ENCODE data around the gene ARFRP1. TPM values are rescaled to one million over a fixed set of nuclear protein-coding genes. Genes with fewer than 3 reads are reported as not detected.
A peak's percentile ranks its signal among the peaks of the same experiment; 100 is the strongest.

ARFRP1 gene
- polyA plus RNA-seq, 3 donors, result 18.2 to 31.1 (median 20.7) TPM

DNA sequence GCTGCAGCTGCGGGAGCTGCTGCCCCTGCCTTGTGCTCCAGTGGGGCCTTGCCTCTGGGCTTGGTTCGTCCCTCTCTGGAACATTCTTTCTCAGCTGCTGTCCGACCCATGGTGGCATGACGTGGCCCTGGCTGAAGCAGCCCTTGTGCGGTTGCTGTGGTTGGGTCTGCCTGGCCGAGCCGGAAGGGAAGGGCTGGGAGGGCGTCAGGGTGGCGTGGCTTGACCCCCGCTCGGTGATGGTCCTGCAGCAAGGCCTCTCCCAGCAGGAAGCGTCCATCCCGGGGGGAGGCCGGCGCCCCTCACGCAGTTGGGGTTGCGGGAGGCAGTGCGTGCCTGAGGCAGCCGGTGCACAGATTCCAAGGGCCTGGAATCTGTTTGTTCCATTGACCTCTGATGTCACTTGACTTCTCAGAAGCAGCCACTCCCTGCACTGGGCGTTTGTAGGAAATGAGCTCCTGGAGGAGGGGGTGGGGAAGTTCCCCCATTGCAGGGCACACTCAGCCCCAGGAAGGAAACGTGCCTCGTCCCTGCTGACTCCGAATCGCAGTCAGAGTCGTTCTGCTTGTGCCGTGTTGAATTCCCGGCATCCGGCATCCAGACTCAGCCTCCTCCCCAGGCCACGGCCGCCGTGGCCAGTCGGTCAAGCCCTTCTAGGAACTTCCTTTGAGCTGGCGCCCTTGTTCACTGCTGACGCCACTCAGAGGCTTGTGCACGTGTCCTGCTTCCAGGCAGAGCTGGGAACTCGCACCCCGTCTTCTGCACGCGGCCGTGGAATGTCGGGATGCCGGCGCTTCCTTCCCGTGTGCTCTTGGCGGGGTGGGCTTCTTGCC is 21.1 kb downstream of the ARFRP1 start:
- H3K4me1 ChIP-seq (ENCODE audit: control insufficient read depth in 1 of 2, insufficient read depth in 2 of 2, low read length in 2 of 2), result peaks cover 31 to 44% of the 10 kb centered on the region in 2 donors
- WGBS (ENCODE audit: insufficient coverage), result 18% methylated on average over 37 of the region's 45 CpGs
- intact Hi-C loops (cut with micrococcal nuclease), result loop anchor here in 1 of 2 donors (2.0 kb wide), 1 partner anchor 20 kb away; the partner anchor contains the start of gene ARFRP1
- Mint-ChIP-seq H3K27ac (peak overlapping the region; percentile 92 to 96 (median 95)), H3K4me3 (peak overlapping the region; percentile 64 to 73), H3K27me3 (ENCODE audit: low read depth in 3 of 3) (peaks cover 0 to 3% (median 0%) of the 10 kb centered on the region in 3 donors), H3K9me3 (peaks cover 0 to 2% (median 0%) of the 10 kb centered on the region in 7 donors), H3K4me1 (peaks cover 35% of the 10 kb centered on the region), H3K36me3 (peaks cover 11 to 13% of the 10 kb centered on the region in 2 donors)
- no peaks in the 10 kb centered on the region for H3K27me3 ChIP-seq (ENCODE audit: control insufficient read depth in 2 of 2, insufficient read depth in 2 of 2, low read length in 2 of 2)
- H3K4me2 ChIP-seq (replicated peaks; ENCODE audit: extremely low read depth, low read length, poor library complexity, severe bottlenecking), result peak overlapping the region; percentile 72
- peaks cover 5 to 8% of the 10 kb centered on the region in 2 donors for H3K36me3 ChIP-seq (replicated peaks in 1 of 2; ENCODE audit: control insufficient read depth in 1 of 2, insufficient read depth in 2 of 2, low read length in 2 of 2)
- peak overlapping the region; percentile 71 for H2AFZ ChIP-seq (ENCODE audit: insufficient read depth, low read depth, low read length, poor library complexity, severe bottlenecking)
- H3K4me3 ChIP-seq (replicated peaks in 1 of 3; ENCODE audit: low read depth in 2 of 3, low read length in 3 of 3), result peak overlapping the region in 2 of 3 experiments; percentile 4 to 62
- TF ChIP-seq, protein P1, sequence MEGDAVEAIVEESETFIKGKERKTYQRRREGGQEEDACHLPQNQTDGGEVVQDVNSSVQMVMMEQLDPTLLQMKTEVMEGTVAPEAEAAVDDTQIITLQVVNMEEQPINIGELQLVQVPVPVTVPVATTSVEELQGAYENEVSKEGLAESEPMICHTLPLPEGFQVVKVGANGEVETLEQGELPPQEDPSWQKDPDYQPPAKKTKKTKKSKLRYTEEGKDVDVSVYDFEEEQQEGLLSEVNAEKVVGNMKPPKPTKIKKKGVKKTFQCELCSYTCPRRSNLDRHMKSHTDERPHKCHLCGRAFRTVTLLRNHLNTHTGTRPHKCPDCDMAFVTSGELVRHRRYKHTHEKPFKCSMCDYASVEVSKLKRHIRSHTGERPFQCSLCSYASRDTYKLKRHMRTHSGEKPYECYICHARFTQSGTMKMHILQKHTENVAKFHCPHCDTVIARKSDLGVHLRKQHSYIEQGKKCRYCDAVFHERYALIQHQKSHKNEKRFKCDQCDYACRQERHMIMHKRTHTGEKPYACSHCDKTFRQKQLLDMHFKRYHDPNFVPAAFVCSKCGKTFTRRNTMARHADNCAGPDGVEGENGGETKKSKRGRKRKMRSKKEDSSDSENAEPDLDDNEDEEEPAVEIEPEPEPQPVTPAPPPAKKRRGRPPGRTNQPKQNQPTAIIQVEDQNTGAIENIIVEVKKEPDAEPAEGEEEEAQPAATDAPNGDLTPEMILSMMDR (IDR thresholded peaks at IDR 0.05), result no peak
- no peaks in the 10 kb centered on the region for H3K79me2 ChIP-seq (ENCODE audit: insufficient read depth, low read length)
- H3K9ac ChIP-seq (ENCODE audit: insufficient read depth, low read length, poor library complexity, severe bottlenecking), result peak overlapping the region; percentile 81
- peak overlapping the region; percentile 94 to 96 for H3K27ac ChIP-seq (ENCODE audit: low read depth in 1 of 2, low read length in 2 of 2)
- peak; percentile 87 to 98 (median 95) for DNase-seq
- no peaks in the 10 kb centered on the region for H4K20me1 ChIP-seq (ENCODE audit: insufficient read depth, low read length)
- no peaks in the 10 kb centered on the region for H3K9me3 ChIP-seq (replicated peaks in 1 of 2; ENCODE audit: control insufficient read depth in 1 of 2, insufficient read depth in 1 of 2, low read length in 2 of 2)

DNA sequence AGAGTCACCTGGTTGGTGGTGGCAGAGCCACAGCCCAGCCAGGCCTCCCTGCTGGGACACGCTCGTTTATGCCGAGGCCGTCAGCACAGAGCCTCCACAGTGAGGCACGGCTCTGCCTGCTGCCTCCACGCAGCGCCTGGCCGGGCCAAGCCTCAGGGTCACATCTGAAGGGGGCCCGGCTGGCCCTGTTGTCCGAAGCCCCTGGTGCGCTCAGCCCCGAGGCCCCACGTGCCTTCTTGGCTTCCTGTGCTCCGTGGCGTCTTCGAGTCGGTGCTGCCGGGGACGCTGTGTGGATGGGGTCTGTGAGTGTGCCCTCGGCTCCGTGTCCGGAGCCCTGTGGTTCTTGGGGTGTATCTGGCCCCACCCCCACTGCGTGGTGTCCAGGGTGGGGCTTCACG is 21.7 kb downstream of the ARFRP1 start:
- H3K79me2 ChIP-seq (ENCODE audit: insufficient read depth, low read length), result no peaks in the 10 kb centered on the region
- H2AFZ ChIP-seq (ENCODE audit: insufficient read depth, low read depth, low read length, poor library complexity, severe bottlenecking), result peak overlapping the region; percentile 71
- H3K4me1 ChIP-seq (ENCODE audit: control insufficient read depth in 1 of 2, insufficient read depth in 2 of 2, low read length in 2 of 2), result peaks cover 31 to 44% of the 10 kb centered on the region in 2 donors
- Mint-ChIP-seq H3K36me3 (peaks cover 7 to 8% of the 10 kb centered on the region in 2 donors), H3K27ac (peak overlapping the region; percentile 92 to 96 (median 95)), H3K27me3 (ENCODE audit: low read depth in 3 of 3) (peaks cover 0 to 3% (median 0%) of the 10 kb centered on the region in 3 donors), H3K4me3 (peak overlapping the region; percentile 64 to 73), H3K9me3 (peaks cover 0 to 2% (median 0%) of the 10 kb centered on the region in 7 donors), H3K4me1 (peaks cover 35% of the 10 kb centered on the region)
- 74% methylated on average over 21 of the region's 24 CpGs for WGBS (ENCODE audit: insufficient coverage)
- no peaks in the 10 kb centered on the region for H3K9me3 ChIP-seq (replicated peaks in 1 of 2; ENCODE audit: control insufficient read depth in 1 of 2, insufficient read depth in 1 of 2, low read length in 2 of 2)
- peaks cover 5 to 8% of the 10 kb centered on the region in 2 donors for H3K36me3 ChIP-seq (replicated peaks in 1 of 2; ENCODE audit: control insufficient read depth in 1 of 2, insufficient read depth in 2 of 2, low read length in 2 of 2)
- H3K9ac ChIP-seq (ENCODE audit: insufficient read depth, low read length, poor library complexity, severe bottlenecking), result peak overlapping the region; percentile 81
- TF ChIP-seq, protein P1 (IDR thresholded peaks at IDR 0.05), result no peak
- peak overlapping the region; percentile 72 for H3K4me2 ChIP-seq (replicated peaks; ENCODE audit: extremely low read depth, low read length, poor library complexity, severe bottlenecking)
- H3K27me3 ChIP-seq (ENCODE audit: control insufficient read depth in 2 of 2, insufficient read depth in 2 of 2, low read length in 2 of 2), result no peaks in the 10 kb centered on the region
- peak overlapping the region; percentile 94 to 96 for H3K27ac ChIP-seq (ENCODE audit: low read depth in 1 of 2, low read length in 2 of 2)
- intact Hi-C loops (cut with micrococcal nuclease), result loop anchor here in 1 of 2 donors (2.0 kb wide), 1 partner anchor 21 kb away; the partner anchor contains the start of gene ARFRP1
- peak overlapping the region in 1 of 3 experiments; percentile 62 for H3K4me3 ChIP-seq (replicated peaks in 1 of 3; ENCODE audit: low read depth in 2 of 3, low read length in 3 of 3)
- DNase-seq, result no peak
- no peaks in the 10 kb centered on the region for H4K20me1 ChIP-seq (ENCODE audit: insufficient read depth, low read length)

All from CD14-positive monocyte (primary cell).